Upper lobe of left lung (tissue), 4 donors: Measurements from ENCODE around the gene OR8G1.

Experiments used
- POLR2A ChIP-seq, 4 donors: fragments of 450-650 bp; IDR thresholded peaks; one replicate each; pipeline ENCODE4 v1.5.1; 2016 to 2017; ENCODE audit warnings: antibody characterized with exemption in 4 of 4, mild to moderate bottlenecking in 2 of 4
- TF ChIP-seq, protein P1 (sequence below), 6 experiments: fragments of 450-650 bp in 4 of 6; fragments of 200-600 bp in 2 of 6; sonication (generic) in 2 of 6; IDR thresholded peaks; one replicate each; pipeline ENCODE4 v1.5.1; 2016 to 2019; ENCODE audit warnings: antibody characterized with exemption in 6 of 6

DNA sequence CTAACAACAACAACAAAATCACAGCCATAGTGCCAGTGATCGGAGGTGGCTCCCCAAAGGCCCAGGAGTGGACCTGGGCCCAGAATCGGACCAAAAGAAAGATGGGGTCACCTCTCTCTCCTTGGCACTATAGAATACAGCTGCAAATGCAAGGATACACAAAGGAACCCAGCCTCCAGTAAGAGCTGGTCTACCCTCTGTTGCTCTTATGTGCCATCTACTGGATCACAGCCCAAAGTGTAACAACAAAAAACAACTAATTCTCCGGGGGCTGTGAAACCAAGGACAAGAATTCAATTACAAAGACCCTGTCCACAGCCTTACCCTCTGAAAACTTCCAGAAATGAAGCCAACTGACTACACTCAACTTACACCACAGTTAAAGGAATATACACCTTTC is 36.9 kb downstream of the OR8G1 start:
- TF ChIP-seq POLR2A (IDR thresholded peaks at IDR 0.05): no peak
- TF ChIP-seq, protein P1, sequence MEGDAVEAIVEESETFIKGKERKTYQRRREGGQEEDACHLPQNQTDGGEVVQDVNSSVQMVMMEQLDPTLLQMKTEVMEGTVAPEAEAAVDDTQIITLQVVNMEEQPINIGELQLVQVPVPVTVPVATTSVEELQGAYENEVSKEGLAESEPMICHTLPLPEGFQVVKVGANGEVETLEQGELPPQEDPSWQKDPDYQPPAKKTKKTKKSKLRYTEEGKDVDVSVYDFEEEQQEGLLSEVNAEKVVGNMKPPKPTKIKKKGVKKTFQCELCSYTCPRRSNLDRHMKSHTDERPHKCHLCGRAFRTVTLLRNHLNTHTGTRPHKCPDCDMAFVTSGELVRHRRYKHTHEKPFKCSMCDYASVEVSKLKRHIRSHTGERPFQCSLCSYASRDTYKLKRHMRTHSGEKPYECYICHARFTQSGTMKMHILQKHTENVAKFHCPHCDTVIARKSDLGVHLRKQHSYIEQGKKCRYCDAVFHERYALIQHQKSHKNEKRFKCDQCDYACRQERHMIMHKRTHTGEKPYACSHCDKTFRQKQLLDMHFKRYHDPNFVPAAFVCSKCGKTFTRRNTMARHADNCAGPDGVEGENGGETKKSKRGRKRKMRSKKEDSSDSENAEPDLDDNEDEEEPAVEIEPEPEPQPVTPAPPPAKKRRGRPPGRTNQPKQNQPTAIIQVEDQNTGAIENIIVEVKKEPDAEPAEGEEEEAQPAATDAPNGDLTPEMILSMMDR (IDR thresholded peaks at IDR 0.05): no peak
